Gastrocnemius medialis (tissue), 4 donors: ENCODE data around the gene RASL11B.

Experiments used
- CTCF ChIP-seq, 5 experiments: fragments of 450-650 bp in 3 of 5; fragments of 200-600 bp in 2 of 5; sonication (generic) in 2 of 5; IDR thresholded peaks in 4 of 5; conservative IDR thresholded peaks in 1 of 5; 1 replicate in 4 of 5; 2 replicates in 1 of 5; pipeline ENCODE4 v1.5.1; 2016 to 2019; ENCODE audit warnings: antibody characterized with exemption in 5 of 5, mild to moderate bottlenecking in 3 of 5, moderate library complexity in 3 of 5
- POLR2A ChIP-seq, 2 donors: fragments of 450-650 bp; IDR thresholded peaks; one replicate each; pipeline ENCODE4 v1.6.1; 2017; ENCODE audit warnings: antibody characterized with exemption in 2 of 2, mild to moderate bottlenecking in 2 of 2, moderate library complexity in 2 of 2

- TF ChIP-seq POLR2A (IDR thresholded peaks at IDR 0.05) (no peak), CTCF (IDR thresholded peaks at IDR 0.05 in 4 of 5, conservative IDR thresholded peaks at IDR 0.05 in 1 of 5) (no peak)
These were observed 18.2 kb upstream of the RASL11B start for GRCh38 chr4:52843958-52844357.
